Measurements from ENCODE around the gene KCNJ10.

Gene KCNJ10

GRCh38 chr1:160099716-160100375 is 29.9 kb upstream of the KCNJ10 start:
- no peak for DNase-seq (ENCODE audit: low read depth in 3 of 3, low spot score in 1 of 3)

GRCh38 chr1:160098852-160099561 is 29.0 kb upstream of the KCNJ10 start:
- DNase-seq (ENCODE audit: low read depth in 3 of 3, low spot score in 1 of 3) = peak; percentile 96 to 99 (median 97)

- DNase-seq (ENCODE audit: low read depth in 3 of 3, low spot score in 1 of 3) = peak; percentile 87 to 92 (median 90)
Observed at GRCh38 chr1:160097911-160098851, 28.2 kb upstream of the KCNJ10 start, which contains the start of gene IGSF8. IGSF8 (minus strand) TSS chr1:160098619; CDS start chr1:160098472, 147 bp downstream.

- DNase-seq (ENCODE audit: low read depth in 3 of 3, low spot score in 1 of 3) = no peak
Observed at GRCh38 chr1:160097151-160097910, 27.4 kb upstream of the KCNJ10 start.

GRCh38 chr1:160096274-160097116 is 26.5 kb upstream of the KCNJ10 start:
- DNase-seq (ENCODE audit: low read depth in 3 of 3, low spot score in 1 of 3) = no peak

GRCh38 chr1:160095382-160096105 is 25.6 kb upstream of the KCNJ10 start:
- no peak for DNase-seq (ENCODE audit: low read depth in 3 of 3, low spot score in 1 of 3)

GRCh38 chr1:160094806-160095205 is 24.8 kb upstream of the KCNJ10 start:
- no peak for DNase-seq (ENCODE audit: low read depth in 3 of 3, low spot score in 1 of 3)

- no peak for DNase-seq (ENCODE audit: low read depth in 3 of 3, low spot score in 1 of 3)
Observed at GRCh38 chr1:160094291-160094625, 24.3 kb upstream of the KCNJ10 start.

- no peak for DNase-seq (ENCODE audit: low read depth in 3 of 3, low spot score in 1 of 3)
Observed at GRCh38 chr1:160093624-160094290, 23.8 kb upstream of the KCNJ10 start.

GRCh38 chr1:160093069-160093395 is 23.1 kb upstream of the KCNJ10 start:
- no peak for DNase-seq (ENCODE audit: low read depth in 3 of 3, low spot score in 1 of 3)

GRCh38 chr1:160092366-160093068 is 22.6 kb upstream of the KCNJ10 start:
- no peak for DNase-seq (ENCODE audit: low read depth in 3 of 3, low spot score in 1 of 3)

- DNase-seq (ENCODE audit: low read depth in 3 of 3, low spot score in 1 of 3) = no peak
Observed at GRCh38 chr1:160091666-160092223, 21.8 kb upstream of the KCNJ10 start.

- no peak for DNase-seq (ENCODE audit: low read depth in 3 of 3, low spot score in 1 of 3)
Observed at GRCh38 chr1:160090760-160091159, 20.8 kb upstream of the KCNJ10 start.

GRCh38 chr1:160089883-160090282 is 19.9 kb upstream of the KCNJ10 start:
- no peak for DNase-seq (ENCODE audit: low read depth in 3 of 3, low spot score in 1 of 3)

- DNase-seq (ENCODE audit: low read depth in 3 of 3, low spot score in 1 of 3) = no peak
Observed at GRCh38 chr1:160087118-160087662, 17.2 kb upstream of the KCNJ10 start.

- DNase-seq (ENCODE audit: low read depth in 3 of 3, low spot score in 1 of 3) = no peak
Observed at GRCh38 chr1:160086456-160086892, 16.5 kb upstream of the KCNJ10 start.

GRCh38 chr1:160085686-160086455 is 15.9 kb upstream of the KCNJ10 start:
- peak; percentile 35 to 71 (median 58) for DNase-seq (ENCODE audit: low read depth in 3 of 3, low spot score in 1 of 3)

Measured in stimulated activated CD4-positive, alpha-beta T cell treated with anti-CD3 and anti-CD28 coated beads, TNF-alpha, amount 100 ng/mL, for 1 hour (primary cell).